ENCODE results near the gene RDH11. TPM values are rescaled to one million over a fixed set of nuclear protein-coding genes. Genes with fewer than 3 reads are reported as not detected.
"Not testable (repeated sequence)": the region's sequence is repeated elsewhere in the genome, so short reads cannot be mapped to it uniquely, and the experiment has no call there.

The RDH11 gene
- polyA plus RNA-seq, 3 donors, result 105 to 122 (median 111) TPM

GRCh38 chr14:67710209-67710608 is 14.6 kb upstream of the RDH11 start:
- DNase-seq, result no peak

- DNase-seq, result not testable (repeated sequence)
Observed at GRCh38 chr14:67709796-67710195, 14.2 kb upstream of the RDH11 start.

GRCh38 chr14:67709346-67709745 is 13.8 kb upstream of the RDH11 start:
- DNase-seq, result not testable (repeated sequence)

- DNase-seq, result no peak
Observed at GRCh38 chr14:67705211-67705610, 9.6 kb upstream of the RDH11 start.

- no peak for DNase-seq
Observed at GRCh38 chr14:67704484-67705089, 9.0 kb upstream of the RDH11 start.

- no peak for DNase-seq
Observed at GRCh38 chr14:67703997-67704396, 8.4 kb upstream of the RDH11 start.

- DNase-seq, result not testable (repeated sequence)
Observed at GRCh38 chr14:67701492-67701891, 5.9 kb upstream of the RDH11 start, which contains the start of gene RDH12. TSS of gene RDH12 (plus strand) at chr14:67701886. CDS start at chr14:67722643, 20,757 bp downstream.

GRCh38 chr14:67698179-67698578 is 2.6 kb upstream of the RDH11 start:
- DNase-seq, result no peak

- no peak for DNase-seq
Observed at GRCh38 chr14:67697006-67697405, 1.4 kb upstream of the RDH11 start.

- peak; percentile 63 for DNase-seq
Observed at GRCh38 chr14:67694791-67695393, 672 bp downstream of the RDH11 start.

GRCh38 chr14:67690011-67690410 is 5.6 kb downstream of the RDH11 start:
- no peak for DNase-seq

GRCh38 chr14:67683842-67684241 is 11.7 kb downstream of the RDH11 start:
- DNase-seq, result peak; percentile 20

GRCh38 chr14:67680941-67681340 is 14.6 kb downstream of the RDH11 start:
- DNase-seq, result no peak

- no peak for DNase-seq
Observed at GRCh38 chr14:67680121-67680602, 15.4 kb downstream of the RDH11 start.

- DNase-seq, result no peak
Observed at GRCh38 chr14:67679006-67679405, 16.6 kb downstream of the RDH11 start.

GRCh38 chr14:67675219-67675582 is 20.4 kb downstream of the RDH11 start:
- no peak for DNase-seq

GRCh38 chr14:67674480-67675218 is 20.9 kb downstream of the RDH11 start, which contains the start of gene VTI1B:
TSS of gene VTI1B (minus strand) at chr14:67674632. CDS start at chr14:67674489, 143 bp downstream.
- DNase-seq, result peak; percentile 85

- peak; percentile 77 for DNase-seq
Observed at GRCh38 chr14:67674139-67674479, 21.5 kb downstream of the RDH11 start.

GRCh38 chr14:67673451-67673850 is 22.1 kb downstream of the RDH11 start:
- DNase-seq, result no peak

- DNase-seq, result no peak
Observed at GRCh38 chr14:67668559-67668958, 27.0 kb downstream of the RDH11 start.

- DNase-seq, result peak; percentile 54
Observed at GRCh38 chr14:67666750-67667449, 28.7 kb downstream of the RDH11 start.

- DNase-seq, result no peak
Observed at GRCh38 chr14:67665868-67666267, 29.7 kb downstream of the RDH11 start.

All from renal pelvis (tissue), 4 donors.